ENCODE results near the gene SELENOW. TPM values are rescaled to one million over a fixed set of nuclear protein-coding genes. Genes with fewer than 3 reads are reported as not detected.
"Not testable (repeated sequence)": the region's sequence is repeated elsewhere in the genome, so short reads cannot be mapped to it uniquely, and the experiment has no call there.

SELENOW gene
- total RNA-seq, 1 donor from 2014 or later, result 117 TPM

DNA sequence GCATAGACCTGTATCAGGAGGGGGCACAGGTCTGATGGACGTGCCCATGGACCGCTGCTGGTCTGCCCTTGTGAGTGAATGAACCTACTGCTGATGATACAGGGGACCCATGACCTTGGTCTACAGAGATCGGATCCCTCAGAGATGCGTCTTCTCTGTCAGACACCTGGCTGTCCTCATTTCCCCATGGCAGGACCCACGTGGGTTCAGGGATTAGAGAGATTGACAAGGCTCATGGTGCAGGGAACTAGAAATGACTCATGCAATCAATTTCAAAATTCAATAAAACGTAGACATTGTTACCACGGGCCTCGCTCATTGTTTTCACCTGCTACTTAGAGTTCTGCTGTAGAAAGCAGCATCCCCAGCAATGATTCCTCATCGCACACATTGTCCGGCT is 26.8 kb downstream of the SELENOW start:
- no peak for TF ChIP-seq CTCF (conservative IDR thresholded peaks at IDR 0.05)
- Mint-ChIP-seq H3K27me3 (no peaks in the 10 kb centered on the region), H3K36me3 (no peaks in the 10 kb centered on the region), H3K4me3 (no peak overlapping the region), H3K27ac (no peak overlapping the region), H3K4me1 (ENCODE audit: unreplicated experiment) (no peaks in the 10 kb centered on the region), H3K9me3 (no peaks in the 10 kb centered on the region)
- DNase-seq (ENCODE audit: extremely low spot score, unreplicated experiment), result no peak

GRCh38 chr19:47806435-47806834 is 27.9 kb downstream of the SELENOW start:
- Mint-ChIP-seq H3K4me1 (ENCODE audit: unreplicated experiment) (no peaks in the 10 kb centered on the region), H3K4me3 (no peak overlapping the region), H3K9me3 (no peaks in the 10 kb centered on the region), H3K27me3 (no peaks in the 10 kb centered on the region), H3K36me3 (no peaks in the 10 kb centered on the region), H3K27ac (no peak overlapping the region)
- DNase-seq (ENCODE audit: extremely low spot score, unreplicated experiment), result no peak
- TF ChIP-seq CTCF (conservative IDR thresholded peaks at IDR 0.05), result no peak

DNA sequence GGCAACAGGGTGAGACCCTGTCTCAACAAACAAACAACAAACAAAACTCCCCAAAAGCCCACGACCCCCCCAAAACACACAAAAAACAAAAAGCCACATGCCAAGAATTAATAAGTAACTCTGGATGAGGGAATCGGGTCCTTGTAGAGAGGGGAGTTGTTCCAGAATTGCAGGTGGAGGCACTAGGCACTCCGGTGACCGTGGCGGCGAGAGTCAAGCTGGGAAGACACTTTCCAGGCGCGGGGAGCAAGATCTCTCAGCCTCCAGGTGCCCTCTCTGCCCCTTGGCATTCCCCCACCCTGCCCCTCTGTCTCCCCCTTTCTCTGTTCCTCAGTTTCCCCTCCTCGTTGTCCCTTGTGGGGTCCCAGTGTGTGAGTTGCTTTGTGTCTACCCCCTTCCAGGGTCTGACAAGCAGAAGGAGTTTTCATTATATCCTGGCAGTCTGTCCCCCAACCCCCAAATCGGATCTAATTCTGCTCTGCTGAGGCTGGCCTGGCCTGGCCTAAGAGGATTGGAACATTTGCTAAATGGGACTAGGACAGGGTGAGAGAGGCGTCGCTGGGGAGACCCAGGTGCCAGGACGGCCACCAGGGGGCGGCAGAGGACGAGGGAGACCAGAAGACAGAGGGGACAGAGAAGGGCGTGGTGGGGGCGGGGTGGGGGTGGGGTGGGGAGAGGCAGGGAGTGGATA is 34.9 kb downstream of the SELENOW start:
- Mint-ChIP-seq H3K36me3 (no peaks in the 10 kb centered on the region), H3K4me1 (ENCODE audit: unreplicated experiment) (no peaks in the 10 kb centered on the region), H3K27ac (no peak overlapping the region), H3K27me3 (no peaks in the 10 kb centered on the region), H3K4me3 (no peak overlapping the region), H3K9me3 (no peaks in the 10 kb centered on the region)
- TF ChIP-seq CTCF (conservative IDR thresholded peaks at IDR 0.05), result peak; percentile 77
- peak; percentile 88 for DNase-seq (ENCODE audit: extremely low spot score, unreplicated experiment)

DNA sequence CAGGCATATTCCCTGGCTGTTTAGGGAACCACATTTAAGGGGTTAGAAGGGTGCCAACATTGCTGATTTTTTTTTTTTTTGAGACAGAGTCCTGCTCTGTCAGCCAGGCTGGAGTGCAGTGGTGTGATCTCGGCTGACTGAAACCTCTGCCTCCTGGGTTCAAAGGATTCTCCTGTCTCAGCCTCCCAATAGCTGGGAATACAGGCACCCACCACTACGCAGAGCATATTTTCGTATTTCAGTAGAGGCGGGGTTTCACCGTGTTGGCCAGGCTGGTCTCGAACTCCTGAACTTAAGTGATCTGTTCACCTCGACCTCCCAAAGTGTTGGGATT is 35.5 kb downstream of the SELENOW start:
- Mint-ChIP-seq H3K27me3 (peaks cover 5% of the 10 kb centered on the region), H3K27ac (no peak overlapping the region), H3K36me3 (no peaks in the 10 kb centered on the region), H3K4me1 (ENCODE audit: unreplicated experiment) (no peaks in the 10 kb centered on the region), H3K9me3 (no peaks in the 10 kb centered on the region), H3K4me3 (no peak overlapping the region)
- TF ChIP-seq CTCF (conservative IDR thresholded peaks at IDR 0.05), result peak; percentile 15
- DNase-seq (ENCODE audit: extremely low spot score, unreplicated experiment), result no peak

DNA sequence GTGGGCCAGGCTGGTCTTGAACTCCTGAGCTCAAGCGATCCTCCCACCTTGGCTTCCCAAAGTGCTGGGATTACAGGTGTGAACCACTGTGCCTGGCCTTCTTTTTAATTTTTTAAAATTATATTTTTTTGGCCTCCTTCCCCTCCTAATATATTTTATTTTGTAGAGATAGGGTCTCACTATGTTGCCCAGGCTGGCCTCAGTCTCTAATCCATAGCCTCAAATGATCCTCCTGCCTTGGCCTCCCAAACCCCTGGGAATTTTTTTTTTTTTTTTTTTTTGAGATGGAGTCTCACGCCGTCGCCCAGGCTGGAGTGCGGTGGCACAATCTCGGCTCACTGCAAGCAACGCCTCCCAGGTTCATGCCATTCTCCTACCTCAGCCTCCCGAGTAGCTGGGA is 37.8 kb downstream of the SELENOW start:
- peaks cover 25% of the 10 kb centered on the region for H3K27me3 Mint-ChIP-seq
- peaks cover 11% of the 10 kb centered on the region for H3K4me1 Mint-ChIP-seq (ENCODE audit: unreplicated experiment)
- H3K36me3 Mint-ChIP-seq; H3K9me3 Mint-ChIP-seq; DNase-seq (ENCODE audit: extremely low spot score, unreplicated experiment); H3K27ac Mint-ChIP-seq; H3K4me3 Mint-ChIP-seq: not testable (repeated sequence)

DNA sequence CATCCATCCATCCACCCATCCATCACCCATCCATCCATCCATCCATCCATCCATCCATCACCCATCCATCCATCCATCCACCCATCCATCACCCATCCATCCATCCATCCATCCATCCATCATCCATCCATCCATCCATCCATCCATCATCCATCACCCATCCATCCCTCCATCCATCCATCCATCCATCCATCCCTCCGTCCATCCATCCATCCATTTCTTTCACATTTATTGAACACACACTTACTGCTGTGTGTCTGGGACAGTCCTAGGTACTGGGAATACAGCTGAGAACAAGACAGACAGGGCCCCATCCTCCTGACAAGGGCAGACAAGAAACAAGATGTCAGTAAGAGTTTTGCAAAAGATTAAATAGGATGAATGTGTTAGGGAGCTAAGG is 39.7 kb downstream of the SELENOW start:
- H3K9me3 Mint-ChIP-seq, result not testable (repeated sequence)

DNA sequence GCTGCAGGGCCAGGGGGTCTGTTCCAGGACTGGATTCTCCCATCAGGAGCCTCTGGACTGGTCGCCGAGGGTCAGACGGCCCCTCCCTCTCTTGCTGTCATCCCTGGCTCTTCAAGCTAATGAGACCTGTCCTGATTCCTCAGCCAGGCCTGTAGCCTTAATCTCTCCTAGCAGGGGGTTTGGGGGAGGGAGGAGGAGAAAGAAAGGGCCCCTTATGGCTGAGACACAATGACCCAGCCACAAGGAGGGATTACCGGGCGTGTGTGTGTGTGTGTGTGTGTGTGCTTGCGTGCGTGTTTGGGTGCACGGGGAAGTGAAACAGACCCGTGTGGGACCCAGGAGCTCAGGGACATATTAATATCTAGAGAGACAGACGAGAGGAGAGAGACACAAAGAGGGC is 41.4 kb downstream of the SELENOW start:
- Mint-ChIP-seq H3K36me3 (no peaks in the 10 kb centered on the region), H3K27me3 (peaks cover 35% of the 10 kb centered on the region), H3K4me3 (no peak overlapping the region), H3K27ac (peak overlapping the region; percentile 24), H3K4me1 (ENCODE audit: unreplicated experiment) (peaks cover 22% of the 10 kb centered on the region), H3K9me3 (no peaks in the 10 kb centered on the region)
- no peak for DNase-seq (ENCODE audit: extremely low spot score, unreplicated experiment)
- TF ChIP-seq CTCF (conservative IDR thresholded peaks at IDR 0.05), result no peak

More for the DNA sequence above, 39.7 kb downstream of the SELENOW start:
- H3K4me3 Mint-ChIP-seq; DNase-seq (ENCODE audit: extremely low spot score, unreplicated experiment); H3K27ac Mint-ChIP-seq; H3K36me3 Mint-ChIP-seq: not testable (repeated sequence)
- peaks cover 35% of the 10 kb centered on the region for H3K27me3 Mint-ChIP-seq
- H3K4me1 Mint-ChIP-seq (ENCODE audit: unreplicated experiment), result peaks cover 22% of the 10 kb centered on the region
